RWPE1 (cell line): ENCODE results near the gene MAP3K20.
"Not testable (repeated sequence)": the region's sequence is repeated elsewhere in the genome, so short reads cannot be mapped to it uniquely, and the experiment has no call there.

ENCODE experiments used
- CTCF ChIA-PET: fragments of 350-600 bp; sonication (Branson Sonifier 250); formaldehyde crosslinking; extraction: SDS; loops from one replicate; lab custom pipeline; 2021; lab: Yijun Ruan, JAX
- POLR2A ChIA-PET: fragments of 400-600 bp; formaldehyde crosslinking; extraction: SDS; loops from one replicate; lab custom pipeline; 2020; ENCODE audit warnings: antibody characterized with exemption; ENCODE audit not compliant: low non-redundant PET; lab: Yijun Ruan, JAX
- DNase-seq: peaks from one replicate; pipeline ENCODE4 v3.0.0; 2012; ENCODE audit warnings: low spot score
- H3K27ac ChIP-seq: fragments of 450-650 bp; 2 replicates; pipeline ENCODE4 v1.5.1; 2017
- TF ChIP-seq, protein P1 (sequence below): fragments of 450-650 bp; conservative IDR thresholded peaks from 2 replicates; pipeline ENCODE4 v1.5.1; 2017; ENCODE audit warnings: low read depth, mild to moderate bottlenecking

The MAP3K20 gene

DNA sequence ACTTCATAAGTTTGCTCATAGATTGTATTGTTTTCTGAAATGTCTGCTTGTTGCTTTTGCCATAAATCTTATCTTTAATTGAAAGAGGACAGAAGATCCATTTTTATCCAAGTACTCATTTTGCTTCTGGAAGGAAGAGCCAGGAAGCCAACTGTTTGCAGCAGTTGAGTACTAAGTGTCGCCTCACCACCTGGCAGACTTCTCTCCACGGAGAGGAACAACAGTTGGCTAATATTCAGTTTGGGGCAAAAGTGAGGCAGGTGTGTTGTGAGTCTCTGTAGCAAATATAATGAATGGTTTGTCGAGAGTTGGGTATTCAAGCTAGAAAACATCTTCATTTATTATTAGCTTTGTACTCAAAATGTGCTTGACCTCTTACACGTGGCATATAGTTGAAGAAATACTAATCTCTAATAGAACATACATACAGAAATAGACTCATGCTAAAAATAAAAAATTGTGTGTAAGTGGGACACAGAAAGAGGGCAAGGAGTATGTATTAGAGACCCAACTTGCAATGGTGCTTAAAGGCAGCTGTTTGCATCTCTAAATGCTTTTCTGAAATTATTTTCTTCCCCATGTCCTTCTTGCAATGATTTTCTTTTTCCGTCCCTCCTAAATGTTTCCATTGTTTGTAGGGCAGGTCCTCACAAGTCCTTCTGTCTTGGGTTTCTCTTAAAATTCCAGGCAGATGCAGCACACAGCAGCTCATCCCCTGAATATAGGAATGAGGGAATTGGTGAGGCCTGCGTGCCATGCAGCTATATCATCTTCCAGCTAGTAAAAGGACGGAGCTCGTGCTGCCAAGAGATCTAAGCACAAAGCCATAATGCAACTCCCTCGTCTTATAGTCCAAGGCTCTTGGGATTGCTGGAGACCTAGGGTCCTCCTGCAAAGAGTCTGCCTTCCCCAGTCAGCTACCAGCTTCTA, 44.8 kb upstream of the MAP3K20 start:
- CTCF ChIA-PET, result interaction anchor here (0.6 to 4.1 kb wide), 4 partner anchors 169 to 433 kb away, joined by 3 to 71 read pairs (median 4); no protein-coding TSS in a partner anchor
- POLR2A ChIA-PET, result no interaction called here
- H3K27ac ChIP-seq, result peak overlapping the region; percentile 68
- DNase-seq, result peak; percentile 30
- TF ChIP-seq, protein P1, sequence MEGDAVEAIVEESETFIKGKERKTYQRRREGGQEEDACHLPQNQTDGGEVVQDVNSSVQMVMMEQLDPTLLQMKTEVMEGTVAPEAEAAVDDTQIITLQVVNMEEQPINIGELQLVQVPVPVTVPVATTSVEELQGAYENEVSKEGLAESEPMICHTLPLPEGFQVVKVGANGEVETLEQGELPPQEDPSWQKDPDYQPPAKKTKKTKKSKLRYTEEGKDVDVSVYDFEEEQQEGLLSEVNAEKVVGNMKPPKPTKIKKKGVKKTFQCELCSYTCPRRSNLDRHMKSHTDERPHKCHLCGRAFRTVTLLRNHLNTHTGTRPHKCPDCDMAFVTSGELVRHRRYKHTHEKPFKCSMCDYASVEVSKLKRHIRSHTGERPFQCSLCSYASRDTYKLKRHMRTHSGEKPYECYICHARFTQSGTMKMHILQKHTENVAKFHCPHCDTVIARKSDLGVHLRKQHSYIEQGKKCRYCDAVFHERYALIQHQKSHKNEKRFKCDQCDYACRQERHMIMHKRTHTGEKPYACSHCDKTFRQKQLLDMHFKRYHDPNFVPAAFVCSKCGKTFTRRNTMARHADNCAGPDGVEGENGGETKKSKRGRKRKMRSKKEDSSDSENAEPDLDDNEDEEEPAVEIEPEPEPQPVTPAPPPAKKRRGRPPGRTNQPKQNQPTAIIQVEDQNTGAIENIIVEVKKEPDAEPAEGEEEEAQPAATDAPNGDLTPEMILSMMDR, result no peak

DNA sequence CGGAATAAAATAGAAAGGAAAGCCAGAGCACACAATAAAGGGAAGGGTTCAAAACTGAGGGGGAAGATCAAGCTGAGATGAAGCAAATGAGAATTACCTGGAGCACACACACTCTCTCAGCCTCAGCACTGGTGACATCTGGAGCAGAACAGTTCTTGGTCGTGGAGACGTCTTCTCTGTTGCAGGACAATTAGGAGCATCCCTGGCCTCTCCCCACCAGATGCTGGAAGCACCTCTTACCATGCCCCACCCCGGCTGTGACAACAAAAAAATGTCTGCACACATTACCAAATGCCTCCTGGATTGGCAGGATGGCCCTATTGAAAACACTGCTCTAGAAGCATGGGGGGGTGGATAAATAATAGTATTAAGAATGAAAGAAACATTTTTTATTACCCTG, 43.6 kb upstream of the MAP3K20 start:
- H3K27ac ChIP-seq, result no peak overlapping the region
- DNase-seq, result no peak
- TF ChIP-seq, protein P1, result no peak
- ChIA-PET POLR2A (no interaction called here), CTCF (no interaction called here)

DNA sequence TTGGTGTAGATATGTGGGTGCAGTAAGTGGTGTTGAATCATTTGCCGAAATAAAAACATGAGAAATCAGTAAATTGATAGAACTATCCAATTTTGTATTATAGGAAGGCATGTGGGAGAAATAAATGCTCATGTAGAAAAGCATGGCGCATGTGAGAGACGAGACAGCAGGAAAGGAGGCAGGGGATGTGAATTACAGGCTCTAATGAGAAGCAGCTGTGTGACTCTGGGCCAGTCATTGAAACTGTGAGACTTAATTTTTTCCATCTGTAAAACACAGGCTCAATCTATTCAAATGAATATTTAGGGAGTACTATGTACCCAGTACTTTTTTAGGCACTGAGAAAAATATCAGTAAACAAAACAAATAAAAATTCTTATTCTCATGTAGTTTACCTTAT, 42.6 kb upstream of the MAP3K20 start:
- POLR2A ChIA-PET, result no interaction called here
- TF ChIP-seq, protein P1, result no peak
- DNase-seq, result no peak
- no peak overlapping the region for H3K27ac ChIP-seq
- CTCF ChIA-PET, result interaction anchor here (0.8 kb wide), 1 partner anchor 177 kb away, joined by 3 read pairs; no protein-coding TSS in a partner anchor

DNA sequence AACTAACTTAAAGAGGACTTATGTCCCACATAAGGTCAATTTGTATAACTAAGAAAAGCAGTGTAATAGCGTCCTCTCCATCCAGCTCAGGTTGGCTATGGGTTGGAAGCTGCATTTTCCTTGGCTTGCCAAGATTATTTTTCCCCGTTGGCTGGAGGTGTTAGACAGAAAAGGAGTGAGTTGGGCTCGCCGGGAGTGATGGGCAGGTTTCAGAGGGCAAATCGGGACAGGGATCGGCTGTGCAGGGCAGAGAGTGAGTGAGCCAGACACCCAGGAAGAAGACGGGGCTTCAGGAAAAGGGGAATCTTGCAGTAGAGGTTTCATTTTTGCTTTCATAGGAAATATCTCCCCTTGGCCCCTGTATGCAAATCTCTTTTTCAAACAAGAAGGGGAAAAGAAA, 41.5 kb upstream of the MAP3K20 start:
- DNase-seq, result no peak
- POLR2A ChIA-PET, result no interaction called here
- TF ChIP-seq, protein P1, result no peak
- CTCF ChIA-PET, result no interaction called here
- H3K27ac ChIP-seq, result no peak overlapping the region

DNA sequence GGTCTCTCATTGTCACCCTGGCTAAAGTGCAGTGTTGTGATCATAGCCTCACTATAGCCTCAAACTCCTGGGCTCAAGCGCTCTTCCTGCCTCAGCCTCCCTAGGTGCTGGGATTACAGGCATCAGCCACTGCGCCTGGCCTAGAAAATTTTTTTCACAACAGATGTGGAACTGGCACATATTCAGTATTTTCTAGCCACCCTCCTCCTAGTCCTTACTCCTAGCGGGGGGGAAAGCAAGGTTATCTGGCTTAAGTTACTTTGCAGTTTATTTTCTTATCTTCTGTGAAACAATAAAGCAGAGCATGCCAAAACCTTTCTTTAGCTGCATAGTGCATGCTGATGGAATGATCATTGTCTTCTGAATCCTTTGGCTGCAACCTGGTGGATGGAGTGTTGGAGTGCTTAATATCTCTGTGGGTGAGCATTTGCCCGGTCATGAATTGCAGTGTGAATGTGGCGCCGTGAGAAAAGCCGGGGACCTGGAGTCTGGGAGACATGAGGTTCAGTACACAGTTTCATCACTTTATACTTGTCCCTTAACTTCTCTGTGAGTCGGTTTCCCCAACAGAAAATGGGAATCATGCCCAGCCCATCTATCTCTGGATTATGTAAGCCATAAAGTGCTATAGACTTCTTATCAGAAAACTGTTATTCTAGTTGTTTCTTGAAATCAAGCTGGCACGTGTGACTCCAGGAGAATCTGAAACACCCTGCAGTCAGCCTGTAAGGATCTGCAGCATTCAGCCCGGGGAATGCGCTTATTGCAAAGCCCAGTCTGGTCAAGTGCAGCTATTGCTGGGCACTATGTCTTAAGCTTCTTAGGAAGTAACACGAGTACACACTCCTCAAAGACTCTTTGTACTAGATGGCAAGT, 38.2 kb upstream of the MAP3K20 start:
- ChIA-PET CTCF (no interaction called here), POLR2A (no interaction called here)
- no peak overlapping the region for H3K27ac ChIP-seq
- TF ChIP-seq, protein P1, result no peak
- no peak for DNase-seq

DNA sequence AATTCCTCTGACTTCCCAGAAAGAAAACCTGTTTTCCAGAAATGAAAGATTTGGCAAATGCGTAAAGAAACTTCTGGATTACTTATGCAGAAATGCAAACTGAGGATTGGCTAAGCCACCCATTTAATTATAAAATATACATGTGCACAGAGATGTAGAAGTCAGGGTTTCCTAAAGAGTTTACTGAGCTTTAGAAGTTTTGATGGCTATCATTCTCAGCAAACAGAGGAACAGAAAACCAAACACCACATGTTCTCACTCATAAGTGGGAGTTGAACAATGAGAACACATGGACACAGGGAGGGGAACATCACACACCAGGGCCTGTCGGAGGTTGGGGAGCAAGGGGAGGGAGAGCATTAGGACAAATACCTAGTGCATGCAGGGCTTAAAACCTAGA, 37.4 kb upstream of the MAP3K20 start:
- H3K27ac ChIP-seq, CTCF ChIA-PET, DNase-seq, POLR2A ChIA-PET: not testable (repeated sequence)
